Measurements from ENCODE around the gene STAU1. TPM values are rescaled to one million over a fixed set of nuclear protein-coding genes. Genes with fewer than 3 reads are reported as not detected.
"Not testable (repeated sequence)": the region's sequence is repeated elsewhere in the genome, so short reads cannot be mapped to it uniquely, and the experiment has no call there.

Gene STAU1
- total RNA-seq, 6 experiments from 2014 or later, result 53.7 to 96.6 (median 70.4) TPM

- TF ChIP-seq CTCF (IDR thresholded peaks at IDR 0.05), result no peak
- no peak for TF ChIP-seq POLR2A (IDR thresholded peaks at IDR 0.05)
- H3K36me3 ChIP-seq, result peaks cover 4 to 48% (median 19%) of the 10 kb centered on the region in 4 donors
- 89% methylated on average over 5 of the region's 6 CpGs for WGBS (ENCODE audit: insufficient coverage, low coverage, low lambda C conversion rate, missing lambda C conversion rate)
- no peaks in the 10 kb centered on the region for H3K9me3 ChIP-seq
- intact Hi-C loops (cut with DNase I), result no loop called here
- H3K27ac ChIP-seq, result no peak overlapping the region
- DNase-seq (no peak), ATAC-seq (peak in 1 of 4 donors; percentile 20)
- H3K27me3 ChIP-seq, result no peaks in the 10 kb centered on the region
- H3K4me1 ChIP-seq, result no peaks in the 10 kb centered on the region
- no peak overlapping the region for H3K4me3 ChIP-seq
Measured at GRCh38 chr20:49110767-49111694, 77.1 kb downstream of the STAU1 start.

- intact Hi-C loops (cut with DNase I), result no loop called here
- ATAC-seq (no peak), DNase-seq (no peak)
- TF ChIP-seq CTCF (IDR thresholded peaks at IDR 0.05) (no peak), POLR2A (IDR thresholded peaks at IDR 0.05) (no peak)
- 96% methylated on average over 5 of the region's 6 CpGs for whole genome bisulfite sequencing (ENCODE audit: insufficient coverage, low coverage, low lambda C conversion rate, missing lambda C conversion rate)
- H3K27ac ChIP-seq, result no peak overlapping the region
- H3K4me1 ChIP-seq, result no peaks in the 10 kb centered on the region
- H3K27me3 ChIP-seq, result no peaks in the 10 kb centered on the region
- H3K4me3 ChIP-seq, result no peak overlapping the region
- H3K36me3 ChIP-seq, result peaks cover 0 to 31% (median 11%) of the 10 kb centered on the region in 4 donors
- H3K9me3 ChIP-seq, result no peaks in the 10 kb centered on the region
Measured at GRCh38 chr20:49106328-49106727, 81.8 kb downstream of the STAU1 start.

- DNase-seq; H3K4me3 ChIP-seq; intact Hi-C loops (cut with DNase I); H3K4me1 ChIP-seq; ATAC-seq; H3K27ac ChIP-seq; H3K9me3 ChIP-seq; H3K27me3 ChIP-seq: not testable (repeated sequence)
- H3K36me3 ChIP-seq, result peaks cover 0 to 26% (median 11%) of the 10 kb centered on the region in 4 donors
- WGBS (ENCODE audit: insufficient coverage, low coverage, low lambda C conversion rate, missing lambda C conversion rate), result 81% methylated on average over 11 of the region's 11 CpGs
Measured at GRCh38 chr20:49104979-49105547, 83.1 kb downstream of the STAU1 start.

GRCh38 chr20:49104365-49104648 lies 83.8 kb downstream of the STAU1 start:
- peaks cover 0 to 4% (median 0%) of the 10 kb centered on the region in 4 donors for H3K4me1 ChIP-seq
- H3K36me3 ChIP-seq, result peaks cover 0 to 20% (median 12%) of the 10 kb centered on the region in 4 donors
- peak in 1 of 4 donors; percentile 20 for ATAC-seq
- no peaks in the 10 kb centered on the region for H3K9me3 ChIP-seq
- TF ChIP-seq CTCF (IDR thresholded peaks at IDR 0.05) (no peak), POLR2A (IDR thresholded peaks at IDR 0.05) (no peak)
- H3K27me3 ChIP-seq, result no peaks in the 10 kb centered on the region
- intact Hi-C loops (cut with DNase I), result no loop called here
- H3K27ac ChIP-seq, result no peak overlapping the region
- H3K4me3 ChIP-seq, result no peak overlapping the region
- DNase-seq, result no peak
- 95% methylated on average over 3 of the region's 3 CpGs for WGBS (ENCODE audit: insufficient coverage, low coverage, low lambda C conversion rate, missing lambda C conversion rate)
